Measurements from ENCODE around the gene SOCS6. TPM values are rescaled to one million over a fixed set of nuclear protein-coding genes. Genes with fewer than 3 reads are reported as not detected.

The SOCS6 gene
- total RNA-seq, 1 donor from 2014 or later, result 23.2 TPM

GRCh38 chr18:70284976-70285620 lies 3.7 kb upstream of the SOCS6 start:
- ATAC-seq, result no peak
- intact Hi-C loops (cut with micrococcal nuclease), result no loop called here
- DNase-seq, result no peak

DNA sequence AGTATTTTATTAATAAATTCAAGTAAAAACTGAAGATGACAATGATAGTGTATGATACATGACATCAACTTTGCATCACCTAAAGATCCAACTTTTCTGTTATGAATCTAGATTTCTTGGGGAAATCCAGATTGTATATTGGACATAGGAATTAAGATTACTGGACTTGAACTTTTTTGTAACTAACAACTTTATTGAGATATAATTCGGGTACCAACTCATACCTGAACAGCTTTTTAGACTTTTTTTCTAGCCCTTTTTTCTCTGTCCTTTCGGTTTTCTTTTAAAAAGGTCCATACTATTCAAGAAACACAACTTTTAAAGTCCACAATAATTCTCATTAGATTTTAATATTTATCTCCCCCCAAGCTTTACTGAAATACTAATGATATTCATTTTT lies 1.1 kb upstream of the SOCS6 start:
- DNase-seq, result no peak
- ATAC-seq, result no peak
- intact Hi-C loops (cut with micrococcal nuclease), result no loop called here

DNA sequence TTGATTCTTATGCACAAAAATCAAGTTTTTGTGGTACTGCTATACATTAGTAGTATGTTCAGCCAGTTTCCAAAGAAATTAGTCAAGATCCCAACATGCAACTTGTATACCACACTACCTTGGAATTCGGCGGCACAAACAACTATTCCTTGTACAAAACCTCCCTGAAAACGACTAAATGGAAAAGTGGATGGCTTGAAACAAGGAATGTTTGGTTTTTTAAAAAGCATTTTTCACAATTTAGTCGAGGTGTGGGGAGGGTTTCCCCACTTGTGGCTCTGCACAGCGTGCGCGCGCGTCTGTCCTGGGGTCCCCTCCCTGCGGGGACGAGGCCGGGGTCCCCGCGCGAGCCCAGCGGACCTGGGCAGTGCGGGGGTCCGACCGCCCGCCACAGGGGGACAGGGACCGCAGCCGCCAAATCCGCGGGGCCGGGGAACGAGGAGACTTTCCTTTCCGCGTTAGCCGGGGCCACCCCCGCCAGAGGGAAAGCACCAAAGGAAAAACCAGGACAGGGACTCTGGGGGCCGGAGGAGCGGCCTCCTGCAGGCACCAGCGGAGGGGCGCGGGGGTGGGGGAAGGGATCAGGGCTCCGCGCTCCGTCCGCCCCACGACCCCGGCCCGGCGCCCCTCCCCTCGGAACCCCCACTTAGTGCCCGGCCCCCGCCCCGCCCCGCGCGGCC lies 534 bp upstream of the SOCS6 start:
- intact Hi-C loops (cut with micrococcal nuclease), result no loop called here
- DNase-seq (peak; percentile 58), ATAC-seq (peak; percentile 12)

- peak; percentile 66 for DNase-seq
- intact Hi-C loops (cut with micrococcal nuclease), result no loop called here
- ATAC-seq, result peak; percentile 45
These were observed 787 bp downstream of the SOCS6 start for GRCh38 chr18:70289351-70290312.

DNA sequence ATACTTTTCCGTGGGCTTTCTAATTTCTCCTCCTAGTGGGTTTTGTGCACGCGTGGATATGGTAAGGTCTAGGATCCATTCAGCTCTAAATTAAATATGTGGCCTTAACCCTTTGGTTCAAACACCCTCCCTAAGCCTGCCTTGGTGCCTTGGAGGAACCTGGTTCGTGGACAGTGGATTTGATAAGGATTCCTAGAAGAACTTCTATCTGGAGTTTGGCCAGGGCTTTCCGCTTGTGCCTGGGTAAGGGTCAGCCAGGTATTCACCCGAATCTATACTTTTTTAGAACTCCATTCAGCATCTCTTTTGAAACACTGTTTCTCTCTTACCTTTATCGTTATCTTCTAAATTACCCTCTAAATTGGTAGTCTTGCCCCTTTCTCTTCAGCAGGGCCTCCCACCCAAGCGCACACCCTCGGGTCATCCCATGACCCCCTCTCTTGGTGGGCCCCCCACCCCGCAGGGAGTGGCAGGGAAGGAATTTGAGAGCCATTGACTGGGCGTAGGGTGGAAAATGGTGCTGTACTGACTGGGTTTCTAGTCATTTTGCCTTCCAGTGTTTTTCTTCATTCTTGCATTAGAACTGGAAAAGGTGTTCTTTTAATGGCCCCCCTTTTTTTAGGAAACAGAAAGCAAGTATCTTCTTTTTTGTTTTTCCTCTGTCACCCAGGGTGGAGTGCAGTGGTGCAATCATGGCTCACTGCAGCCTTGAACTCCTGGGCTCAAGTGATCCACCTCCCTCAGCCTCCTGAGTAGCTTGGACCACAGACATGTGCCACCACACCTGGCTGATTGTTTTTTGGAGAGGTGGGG lies 1.8 kb downstream of the SOCS6 start:
- no peak for ATAC-seq
- intact Hi-C loops (cut with micrococcal nuclease), result no loop called here
- no peak for DNase-seq

GRCh38 chr18:70291295-70291574 lies 2.4 kb downstream of the SOCS6 start:
- intact Hi-C loops (cut with micrococcal nuclease), result no loop called here
- ATAC-seq (no peak), DNase-seq (no peak)

- no peak for ATAC-seq
- intact Hi-C loops (cut with micrococcal nuclease), result no loop called here
- no peak for DNase-seq
These were observed 3.8 kb downstream of the SOCS6 start for GRCh38 chr18:70292628-70293027.

DNA sequence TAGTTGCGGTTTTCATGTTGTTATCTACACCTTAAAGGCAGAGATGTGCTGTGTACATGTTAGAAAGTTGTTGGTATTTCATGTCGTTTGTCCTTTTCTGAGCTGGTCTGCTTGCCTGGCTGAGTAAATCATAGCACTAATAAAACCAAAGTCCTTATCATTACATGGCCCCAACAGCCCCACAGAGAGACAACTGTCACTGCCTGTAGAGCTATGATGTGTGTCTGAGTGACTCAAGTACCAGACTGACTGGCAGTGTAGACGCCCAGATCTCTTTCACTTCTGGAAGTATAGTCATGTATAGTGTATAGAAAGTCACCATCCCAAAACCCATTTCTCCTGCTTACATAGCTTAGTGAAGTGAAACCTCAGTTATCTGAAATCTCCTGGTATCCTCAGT lies 4.3 kb downstream of the SOCS6 start:
- no peak for DNase-seq

DNA sequence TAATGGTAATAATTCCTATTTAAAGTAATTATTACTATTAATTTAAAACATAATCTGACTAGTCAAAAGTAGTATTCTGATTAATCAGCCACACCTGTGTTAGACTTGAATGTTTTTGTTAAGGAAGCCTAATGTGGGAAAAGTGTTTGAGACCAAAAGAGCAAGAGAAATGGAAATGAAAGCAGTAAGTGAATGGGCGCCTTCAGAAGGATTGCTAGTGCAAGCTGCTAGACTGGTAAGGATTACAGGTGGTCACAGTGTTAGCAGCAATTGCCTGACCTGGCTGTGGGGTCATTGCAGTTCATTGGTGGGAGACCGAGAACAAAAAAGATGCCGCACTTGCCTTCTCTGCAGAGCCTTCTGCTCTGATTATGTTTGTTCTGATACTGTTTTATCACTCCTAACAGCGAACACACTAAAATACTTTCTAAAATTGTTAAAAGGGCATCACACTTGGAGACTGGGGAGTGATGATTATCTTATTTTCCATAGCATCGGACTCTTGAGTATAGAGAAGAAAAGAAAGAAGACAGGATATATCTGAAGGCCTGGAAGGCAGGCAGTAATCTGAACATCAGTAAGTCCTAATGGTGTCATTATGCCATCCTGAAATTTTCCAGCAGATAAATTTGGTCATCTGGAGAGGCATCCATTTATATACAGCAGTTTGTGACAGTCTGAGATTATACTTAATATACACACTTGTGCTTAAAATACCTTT lies 5.8 kb downstream of the SOCS6 start:
- DNase-seq (no peak), ATAC-seq (no peak)
- intact Hi-C loops (cut with micrococcal nuclease), result no loop called here

More for the DNA sequence above, 4.3 kb downstream of the SOCS6 start:
- intact Hi-C loops (cut with micrococcal nuclease), result no loop called here
- no peak for ATAC-seq

DNA sequence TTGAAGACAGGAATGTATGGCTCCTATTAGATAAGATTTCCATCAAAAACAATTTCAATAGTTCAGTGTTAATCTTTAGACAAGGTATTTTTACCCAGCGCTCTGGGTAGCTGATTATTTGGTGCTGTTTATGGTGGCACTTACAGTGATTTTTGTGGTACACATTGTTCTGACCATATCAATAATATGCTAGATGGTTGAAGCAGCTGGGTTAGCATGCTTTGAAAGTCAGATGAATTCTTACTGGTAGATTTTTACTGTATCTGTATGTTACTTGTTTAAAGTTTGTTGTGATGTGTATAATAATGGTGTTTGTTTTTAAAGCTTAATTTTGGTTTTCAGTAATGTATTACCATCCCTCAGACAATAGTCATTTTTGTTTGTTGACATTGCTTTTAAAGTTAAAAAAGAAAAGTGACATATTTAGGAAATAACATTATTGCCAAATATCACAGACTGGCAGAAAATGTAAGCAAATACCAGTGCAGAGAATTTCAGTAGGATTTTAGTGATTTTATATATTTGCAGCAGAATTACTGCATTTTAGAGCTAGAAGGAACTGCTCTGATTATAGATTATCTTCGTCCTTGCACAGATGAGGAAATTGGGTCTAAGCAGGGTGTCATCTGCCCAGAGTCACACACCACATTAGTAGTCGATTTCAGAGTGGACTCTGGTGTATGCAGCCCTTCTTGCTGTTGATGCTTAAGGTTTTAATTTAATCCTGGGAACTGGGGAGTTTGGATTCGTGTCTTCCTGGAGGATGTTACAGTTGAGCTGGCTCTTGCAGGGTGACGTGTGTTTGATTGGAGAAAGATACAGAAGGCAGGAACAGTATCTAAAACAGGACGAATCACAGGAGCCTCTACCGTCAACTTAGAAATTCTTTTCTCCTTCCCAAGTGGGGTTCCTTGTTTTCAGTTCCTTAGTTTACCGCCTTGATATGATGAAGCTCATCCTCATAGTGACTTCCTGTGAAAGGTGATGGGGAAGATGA lies 6.6 kb downstream of the SOCS6 start:
- intact Hi-C loops (cut with micrococcal nuclease), result no loop called here
- ATAC-seq, result peak; percentile 22
- no peak for DNase-seq

GRCh38 chr18:70296289-70296688 lies 7.4 kb downstream of the SOCS6 start:
- peak; percentile 74 for ATAC-seq
- intact Hi-C loops (cut with micrococcal nuclease), result no loop called here
- DNase-seq, result peak; percentile 50

- no peak for ATAC-seq
- intact Hi-C loops (cut with micrococcal nuclease), result no loop called here
- no peak for DNase-seq
These were observed 7.9 kb downstream of the SOCS6 start for GRCh38 chr18:70296781-70297180.

DNA sequence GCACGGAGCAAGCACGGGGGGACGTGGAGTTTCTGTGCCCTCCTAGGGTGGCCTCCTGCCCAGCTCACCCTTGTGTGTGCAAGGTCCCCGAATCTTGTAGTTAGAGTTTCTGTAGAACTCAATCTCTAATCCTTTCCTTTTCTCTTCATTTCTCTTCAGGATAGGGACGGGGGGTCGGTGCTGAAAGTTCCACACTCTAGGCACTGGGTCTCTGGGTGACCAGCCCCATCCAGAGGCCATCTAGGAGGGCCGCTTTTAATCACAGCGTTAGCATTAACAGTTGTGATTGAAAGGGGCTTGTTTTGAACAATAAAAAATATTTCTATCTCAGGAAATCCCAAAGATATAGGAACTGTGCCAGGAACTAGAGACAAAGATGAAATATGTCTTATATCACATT lies 10.5 kb downstream of the SOCS6 start:
- no peak for ATAC-seq
- intact Hi-C loops (cut with micrococcal nuclease), result no loop called here
- no peak for DNase-seq

- intact Hi-C loops (cut with micrococcal nuclease), result no loop called here
- ATAC-seq (no peak), DNase-seq (no peak)
These were observed 12.8 kb downstream of the SOCS6 start for GRCh38 chr18:70301667-70302066.

DNA sequence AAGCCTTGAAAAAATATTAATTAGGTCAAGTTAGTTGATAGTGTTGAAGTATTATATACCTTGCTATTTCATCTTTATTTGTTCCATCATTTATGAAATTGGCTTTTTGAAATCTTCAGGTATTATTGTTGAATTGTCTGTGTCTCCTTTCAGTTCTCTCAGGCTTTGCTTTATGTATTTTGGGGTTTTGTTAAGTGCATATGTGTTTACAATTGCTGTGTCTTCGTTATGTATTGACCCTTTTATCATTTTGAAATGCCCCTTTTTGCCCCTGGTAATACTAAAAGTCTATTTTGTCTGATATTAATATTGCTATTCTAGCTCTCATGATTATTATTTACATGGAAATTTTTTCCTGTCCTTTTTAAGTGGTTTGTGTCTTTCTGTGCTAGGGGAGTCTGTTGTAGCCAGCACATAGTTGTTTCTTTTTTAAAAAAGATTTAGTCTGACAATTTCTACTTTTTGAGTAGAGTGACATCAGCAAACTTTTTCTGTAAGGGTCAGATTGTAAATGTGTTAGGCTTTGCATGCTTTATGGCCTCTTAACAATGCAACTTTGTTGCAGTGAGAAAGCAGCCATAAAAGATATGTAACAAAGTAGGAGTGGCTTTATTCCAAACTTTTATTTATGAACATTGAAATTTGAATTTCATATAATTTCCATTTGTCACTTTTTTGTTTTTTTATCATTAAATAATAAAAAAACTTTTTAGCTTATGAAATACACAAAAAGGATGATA lies 19.9 kb downstream of the SOCS6 start:
- intact Hi-C loops (cut with micrococcal nuclease), result no loop called here
- ATAC-seq (no peak), DNase-seq (no peak)

GRCh38 chr18:70310560-70311320 lies 21.9 kb downstream of the SOCS6 start:
- intact Hi-C loops (cut with micrococcal nuclease), result loop anchor here (10.0 kb wide), 1 partner anchor 124 kb away; no protein-coding TSS in a partner anchor
- DNase-seq (no peak), ATAC-seq (peak; percentile 31)

Data from left ventricle myocardium superior (tissue), 1 donor.